Measurements from ENCODE around the gene ALDH1B1.

DNA sequence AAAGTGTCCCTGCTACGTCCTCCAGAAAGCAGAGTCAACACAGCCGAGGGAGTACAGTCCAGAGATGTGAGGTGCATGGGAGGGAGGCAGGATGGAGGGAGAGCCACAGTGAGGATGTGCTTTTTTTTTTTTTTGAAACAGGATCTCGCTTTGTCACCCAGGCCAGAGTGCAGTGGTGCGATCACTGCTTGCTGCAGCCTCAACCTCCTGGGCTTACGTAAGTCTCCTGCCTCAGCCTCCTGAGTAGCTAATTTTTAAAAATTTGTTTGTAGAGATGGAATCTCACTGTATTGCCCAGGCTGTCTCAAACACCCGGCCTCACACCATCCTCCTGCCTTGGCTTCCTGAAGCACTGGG lies 33.2 kb upstream of the ALDH1B1 start:
- TF ChIP-seq NR2F6 (IDR thresholded peaks at IDR 0.05) (no peak), NR2F6 (CRISPR knock-in tag; IDR thresholded peaks at IDR 0.05) (no peak; the same call in 1 of the 2 replicates), ZMYM3 (CRISPR knock-in tag; IDR thresholded peaks at IDR 0.05) (peak; percentile 92), FOSL1 (CRISPR knock-in tag; IDR thresholded peaks at IDR 0.05; ENCODE audit: borderline replicate concordance) (no peak), ZNF263 (CRISPR knock-in tag; IDR thresholded peaks at IDR 0.05) (no peak), RFXAP (CRISPR knock-in tag; IDR thresholded peaks at IDR 0.05; ENCODE audit: borderline replicate concordance) (no peak)
- TF ChIP-seq, protein P1, sequence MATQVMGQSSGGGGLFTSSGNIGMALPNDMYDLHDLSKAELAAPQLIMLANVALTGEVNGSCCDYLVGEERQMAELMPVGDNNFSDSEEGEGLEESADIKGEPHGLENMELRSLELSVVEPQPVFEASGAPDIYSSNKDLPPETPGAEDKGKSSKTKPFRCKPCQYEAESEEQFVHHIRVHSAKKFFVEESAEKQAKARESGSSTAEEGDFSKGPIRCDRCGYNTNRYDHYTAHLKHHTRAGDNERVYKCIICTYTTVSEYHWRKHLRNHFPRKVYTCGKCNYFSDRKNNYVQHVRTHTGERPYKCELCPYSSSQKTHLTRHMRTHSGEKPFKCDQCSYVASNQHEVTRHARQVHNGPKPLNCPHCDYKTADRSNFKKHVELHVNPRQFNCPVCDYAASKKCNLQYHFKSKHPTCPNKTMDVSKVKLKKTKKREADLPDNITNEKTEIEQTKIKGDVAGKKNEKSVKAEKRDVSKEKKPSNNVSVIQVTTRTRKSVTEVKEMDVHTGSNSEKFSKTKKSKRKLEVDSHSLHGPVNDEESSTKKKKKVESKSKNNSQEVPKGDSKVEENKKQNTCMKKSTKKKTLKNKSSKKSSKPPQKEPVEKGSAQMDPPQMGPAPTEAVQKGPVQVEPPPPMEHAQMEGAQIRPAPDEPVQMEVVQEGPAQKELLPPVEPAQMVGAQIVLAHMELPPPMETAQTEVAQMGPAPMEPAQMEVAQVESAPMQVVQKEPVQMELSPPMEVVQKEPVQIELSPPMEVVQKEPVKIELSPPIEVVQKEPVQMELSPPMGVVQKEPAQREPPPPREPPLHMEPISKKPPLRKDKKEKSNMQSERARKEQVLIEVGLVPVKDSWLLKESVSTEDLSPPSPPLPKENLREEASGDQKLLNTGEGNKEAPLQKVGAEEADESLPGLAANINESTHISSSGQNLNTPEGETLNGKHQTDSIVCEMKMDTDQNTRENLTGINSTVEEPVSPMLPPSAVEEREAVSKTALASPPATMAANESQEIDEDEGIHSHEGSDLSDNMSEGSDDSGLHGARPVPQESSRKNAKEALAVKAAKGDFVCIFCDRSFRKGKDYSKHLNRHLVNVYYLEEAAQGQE (IDR thresholded peaks at IDR 0.05; ENCODE audit: borderline replicate concordance in 1 of 2, low read depth in 1 of 2, low read length in 2 of 2), result no peak

All from HepG2 (cell line).